Brain microvascular endothelial cell (primary cell): ENCODE measurements around the gene TMEM203.

Experiments
- DNase-seq: peaks from one replicate; pipeline ENCODE4 v3.0.0-alpha.2; 2020
- H3K27ac ChIP-seq: fragments of 250-450 bp; sonication (Bioruptor Pico); 2 replicates; pipeline ENCODE4 v1.5.1; 2020; ENCODE audit warnings: mild to moderate bottlenecking, moderate library complexity
- H3K27me3 ChIP-seq: fragments of 250-450 bp; sonication (Bioruptor Pico); replicated peaks from 2 replicates; pipeline ENCODE4 v1.5.1; 2020; ENCODE audit warnings: mild to moderate bottlenecking
- H3K36me3 ChIP-seq: fragments of 250-450 bp; sonication (Bioruptor Pico); replicated peaks from 2 replicates; pipeline ENCODE4 v1.5.1; 2020; ENCODE audit warnings: mild to moderate bottlenecking
- H3K4me3 ChIP-seq: 2 replicates; pipeline ENCODE4 v1.5.1; 2011; ENCODE audit warnings: low read depth, mild to moderate bottlenecking, control low read depth, low read length, moderate library complexity
- CTCF ChIP-seq: IDR thresholded peaks from 2 replicates; pipeline ENCODE4 v1.5.1; 2011; ENCODE audit warnings: low read depth, mild to moderate bottlenecking, moderate library complexity, low read length, control low read depth, inconsistent platforms; ENCODE audit errors: missing control alignments
- in situ Hi-C: cut with HindIII; loops from 2 replicates; pipeline ENCODE4 v1.10.0; 2017; ENCODE audit warnings: low sequenced_read_pairs, low pct_ligation_motif_present

The TMEM203 gene

GRCh38 chr9:137192859-137193258 is 12.6 kb downstream of the TMEM203 start:
- Histone ChIP-seq H3K27ac (no peak overlapping the region), H3K4me3 (no peak overlapping the region), H3K36me3 (peaks cover 13% of the 10 kb centered on the region), H3K27me3 (no peaks in the 10 kb centered on the region)
- in situ Hi-C loops = no loop called here
- TF ChIP-seq CTCF = no peak
- DNase-seq = no peak

- Histone ChIP-seq H3K27me3 (no peaks in the 10 kb centered on the region), H3K4me3 (no peak overlapping the region), H3K36me3 (peaks cover 13% of the 10 kb centered on the region), H3K27ac (no peak overlapping the region)
- DNase-seq = no peak
- TF ChIP-seq CTCF = no peak
- in situ Hi-C loops = no loop called here
Measured at GRCh38 chr9:137192448-137192780, 13.0 kb downstream of the TMEM203 start.

GRCh38 chr9:137191691-137192447 is 13.6 kb downstream of the TMEM203 start:
- in situ Hi-C loops = no loop called here
- Histone ChIP-seq H3K36me3 (peaks cover 13% of the 10 kb centered on the region), H3K27ac (no peak overlapping the region), H3K27me3 (no peaks in the 10 kb centered on the region), H3K4me3 (no peak overlapping the region)
- no peak for TF ChIP-seq CTCF
- DNase-seq = no peak

GRCh38 chr9:137191245-137191644 is 14.2 kb downstream of the TMEM203 start:
- in situ Hi-C loops = no loop called here
- DNase-seq = no peak
- no peak overlapping the region for H3K4me3 ChIP-seq
- H3K27ac ChIP-seq = no peak overlapping the region
- H3K27me3 ChIP-seq = no peaks in the 10 kb centered on the region
- no peak for TF ChIP-seq CTCF
- H3K36me3 ChIP-seq = peaks cover 13% of the 10 kb centered on the region

GRCh38 chr9:137190315-137190856 is 15.1 kb downstream of the TMEM203 start:
- Histone ChIP-seq H3K27me3 (no peaks in the 10 kb centered on the region), H3K4me3 (no peak overlapping the region), H3K36me3 (peaks cover 13% of the 10 kb centered on the region), H3K27ac (no peak overlapping the region)
- no peak for TF ChIP-seq CTCF
- in situ Hi-C loops = no loop called here
- DNase-seq = no peak
